GM23338 (cell line): ENCODE measurements around the gene MRPS14.

ENCODE experiments used
- CTCF ChIP-seq, 2 experiments: fragments of 200-600 bp in 1 of 2; sonication (generic) in 1 of 2; conservative IDR thresholded peaks; 2 replicates each; pipeline versions ENCODE4 v1.5.1 to v1.6.1; 2016 to 2017; ENCODE audit warnings: antibody characterized with exemption in 2 of 2, low read depth in 2 of 2, mild to moderate bottlenecking in 2 of 2, moderate library complexity in 1 of 2
- EZH2phosphoT487 ChIP-seq: fragments of 200-600 bp; sonication (generic); IDR thresholded peaks from one replicate; pipeline ENCODE4 v1.8.1; 2018; ENCODE audit warnings: antibody characterized with exemption; ENCODE audit not compliant: unreplicated experiment
- TF ChIP-seq, protein P1 (sequence below): IDR thresholded peaks from one replicate; pipeline ENCODE4 v1.6.1; 2018; ENCODE audit warnings: antibody characterized with exemption; ENCODE audit not compliant: unreplicated experiment
- TF ChIP-seq, protein P2 (sequence below): fragments of 250-450 bp; sonication (Bioruptor Pico); IDR thresholded peaks from 2 replicates; pipeline ENCODE4 v1.5.0; 2020; ENCODE audit warnings: mild to moderate bottlenecking, moderate library complexity

- no peak for TF ChIP-seq EZH2phosphoT487
- TF ChIP-seq CTCF (conservative IDR thresholded peaks at IDR 0.05; ENCODE audit: low read depth in 2 of 2): no peak
- TF ChIP-seq, protein P1, sequence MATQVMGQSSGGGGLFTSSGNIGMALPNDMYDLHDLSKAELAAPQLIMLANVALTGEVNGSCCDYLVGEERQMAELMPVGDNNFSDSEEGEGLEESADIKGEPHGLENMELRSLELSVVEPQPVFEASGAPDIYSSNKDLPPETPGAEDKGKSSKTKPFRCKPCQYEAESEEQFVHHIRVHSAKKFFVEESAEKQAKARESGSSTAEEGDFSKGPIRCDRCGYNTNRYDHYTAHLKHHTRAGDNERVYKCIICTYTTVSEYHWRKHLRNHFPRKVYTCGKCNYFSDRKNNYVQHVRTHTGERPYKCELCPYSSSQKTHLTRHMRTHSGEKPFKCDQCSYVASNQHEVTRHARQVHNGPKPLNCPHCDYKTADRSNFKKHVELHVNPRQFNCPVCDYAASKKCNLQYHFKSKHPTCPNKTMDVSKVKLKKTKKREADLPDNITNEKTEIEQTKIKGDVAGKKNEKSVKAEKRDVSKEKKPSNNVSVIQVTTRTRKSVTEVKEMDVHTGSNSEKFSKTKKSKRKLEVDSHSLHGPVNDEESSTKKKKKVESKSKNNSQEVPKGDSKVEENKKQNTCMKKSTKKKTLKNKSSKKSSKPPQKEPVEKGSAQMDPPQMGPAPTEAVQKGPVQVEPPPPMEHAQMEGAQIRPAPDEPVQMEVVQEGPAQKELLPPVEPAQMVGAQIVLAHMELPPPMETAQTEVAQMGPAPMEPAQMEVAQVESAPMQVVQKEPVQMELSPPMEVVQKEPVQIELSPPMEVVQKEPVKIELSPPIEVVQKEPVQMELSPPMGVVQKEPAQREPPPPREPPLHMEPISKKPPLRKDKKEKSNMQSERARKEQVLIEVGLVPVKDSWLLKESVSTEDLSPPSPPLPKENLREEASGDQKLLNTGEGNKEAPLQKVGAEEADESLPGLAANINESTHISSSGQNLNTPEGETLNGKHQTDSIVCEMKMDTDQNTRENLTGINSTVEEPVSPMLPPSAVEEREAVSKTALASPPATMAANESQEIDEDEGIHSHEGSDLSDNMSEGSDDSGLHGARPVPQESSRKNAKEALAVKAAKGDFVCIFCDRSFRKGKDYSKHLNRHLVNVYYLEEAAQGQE: no peak
- TF ChIP-seq, protein P2, sequence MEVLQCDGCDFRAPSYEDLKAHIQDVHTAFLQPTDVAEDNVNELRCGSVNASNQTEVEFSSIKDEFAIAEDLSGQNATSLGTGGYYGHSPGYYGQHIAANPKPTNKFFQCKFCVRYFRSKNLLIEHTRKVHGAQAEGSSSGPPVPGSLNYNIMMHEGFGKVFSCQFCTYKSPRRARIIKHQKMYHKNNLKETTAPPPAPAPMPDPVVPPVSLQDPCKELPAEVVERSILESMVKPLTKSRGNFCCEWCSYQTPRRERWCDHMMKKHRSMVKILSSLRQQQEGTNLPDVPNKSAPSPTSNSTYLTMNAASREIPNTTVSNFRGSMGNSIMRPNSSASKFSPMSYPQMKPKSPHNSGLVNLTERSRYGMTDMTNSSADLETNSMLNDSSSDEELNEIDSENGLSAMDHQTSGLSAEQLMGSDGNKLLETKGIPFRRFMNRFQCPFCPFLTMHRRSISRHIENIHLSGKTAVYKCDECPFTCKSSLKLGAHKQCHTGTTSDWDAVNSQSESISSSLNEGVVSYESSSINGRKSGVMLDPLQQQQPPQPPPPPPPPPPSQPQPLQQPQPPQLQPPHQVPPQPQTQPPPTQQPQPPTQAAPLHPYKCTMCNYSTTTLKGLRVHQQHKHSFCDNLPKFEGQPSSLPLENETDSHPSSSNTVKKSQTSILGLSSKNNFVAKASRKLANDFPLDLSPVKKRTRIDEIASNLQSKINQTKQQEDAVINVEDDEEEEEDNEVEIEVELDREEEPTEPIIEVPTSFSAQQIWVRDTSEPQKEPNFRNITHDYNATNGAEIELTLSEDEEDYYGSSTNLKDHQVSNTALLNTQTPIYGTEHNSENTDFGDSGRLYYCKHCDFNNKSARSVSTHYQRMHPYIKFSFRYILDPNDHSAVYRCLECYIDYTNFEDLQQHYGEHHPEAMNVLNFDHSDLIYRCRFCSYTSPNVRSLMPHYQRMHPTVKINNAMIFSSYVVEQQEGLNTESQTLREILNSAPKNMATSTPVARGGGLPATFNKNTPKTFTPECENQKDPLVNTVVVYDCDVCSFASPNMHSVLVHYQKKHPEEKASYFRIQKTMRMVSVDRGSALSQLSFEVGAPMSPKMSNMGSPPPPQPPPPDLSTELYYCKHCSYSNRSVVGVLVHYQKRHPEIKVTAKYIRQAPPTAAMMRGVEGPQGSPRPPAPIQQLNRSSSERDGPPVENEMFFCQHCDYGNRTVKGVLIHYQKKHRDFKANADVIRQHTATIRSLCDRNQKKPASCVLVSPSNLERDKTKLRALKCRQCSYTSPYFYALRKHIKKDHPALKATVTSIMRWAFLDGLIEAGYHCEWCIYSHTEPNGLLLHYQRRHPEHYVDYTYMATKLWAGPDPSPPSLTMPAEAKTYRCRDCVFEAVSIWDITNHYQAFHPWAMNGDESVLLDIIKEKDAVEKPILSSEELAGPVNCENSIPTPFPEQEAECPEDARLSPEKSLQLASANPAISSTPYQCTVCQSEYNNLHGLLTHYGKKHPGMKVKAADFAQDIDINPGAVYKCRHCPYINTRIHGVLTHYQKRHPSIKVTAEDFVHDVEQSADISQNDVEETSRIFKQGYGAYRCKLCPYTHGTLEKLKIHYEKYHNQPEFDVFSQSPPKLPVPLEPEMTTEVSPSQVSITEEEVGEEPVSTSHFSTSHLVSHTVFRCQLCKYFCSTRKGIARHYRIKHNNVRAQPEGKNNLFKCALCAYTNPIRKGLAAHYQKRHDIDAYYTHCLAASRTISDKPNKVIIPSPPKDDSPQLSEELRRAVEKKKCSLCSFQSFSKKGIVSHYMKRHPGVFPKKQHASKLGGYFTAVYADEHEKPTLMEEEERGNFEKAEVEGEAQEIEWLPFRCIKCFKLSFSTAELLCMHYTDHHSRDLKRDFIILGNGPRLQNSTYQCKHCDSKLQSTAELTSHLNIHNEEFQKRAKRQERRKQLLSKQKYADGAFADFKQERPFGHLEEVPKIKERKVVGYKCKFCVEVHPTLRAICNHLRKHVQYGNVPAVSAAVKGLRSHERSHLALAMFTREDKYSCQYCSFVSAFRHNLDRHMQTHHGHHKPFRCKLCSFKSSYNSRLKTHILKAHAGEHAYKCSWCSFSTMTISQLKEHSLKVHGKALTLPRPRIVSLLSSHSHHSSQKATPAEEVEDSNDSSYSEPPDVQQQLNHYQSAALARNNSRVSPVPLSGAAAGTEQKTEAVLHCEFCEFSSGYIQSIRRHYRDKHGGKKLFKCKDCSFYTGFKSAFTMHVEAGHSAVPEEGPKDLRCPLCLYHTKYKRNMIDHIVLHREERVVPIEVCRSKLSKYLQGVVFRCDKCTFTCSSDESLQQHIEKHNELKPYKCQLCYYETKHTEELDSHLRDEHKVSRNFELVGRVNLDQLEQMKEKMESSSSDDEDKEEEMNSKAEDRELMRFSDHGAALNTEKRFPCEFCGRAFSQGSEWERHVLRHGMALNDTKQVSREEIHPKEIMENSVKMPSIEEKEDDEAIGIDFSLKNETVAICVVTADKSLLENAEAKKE (CRISPR knock-in tag): no peak
Measured at GRCh38 chr1:174966008-174966572, 57.1 kb downstream of the MRPS14 start.
